OCI-LY3 (cell line): Measurements from ENCODE around the gene TMEM253.

Experiments used
- H2AFZ ChIP-seq: fragments of 200-600, 300-600 bp; shearing (Covaris generic); 2 replicates; pipeline ENCODE4 v1.6.0; 2014; ENCODE audit warnings: antibody characterized with exemption, low read depth, low read length
- H3K27ac ChIP-seq: fragments of 200-600, 300-600 bp; sonication (generic); 2 replicates; pipeline ENCODE4 v1.5.1; 2014; ENCODE audit warnings: mild to moderate bottlenecking, low read length, moderate library complexity, mixed read lengths
- H3K27me3 ChIP-seq: fragments of 200-600, 300-600 bp; sonication (generic); 2 replicates; pipeline ENCODE4 v1.6.1; 2014; ENCODE audit warnings: low read depth, low read length, mixed read lengths
- H3K36me3 ChIP-seq: fragments of 200-600, 300-600 bp; sonication (generic); replicated peaks from 2 replicates; pipeline ENCODE3; 2014; ENCODE audit warnings: low read depth, low read length, mixed read lengths
- H3K4me1 ChIP-seq: fragments of 300-600, 200-600 bp; sonication (generic); 2 replicates; pipeline ENCODE4 v1.6.1; 2014; ENCODE audit warnings: low read length, mixed read lengths
- H3K4me2 ChIP-seq: fragments of 200-600, 300-600 bp; sonication (generic); 2 replicates; pipeline ENCODE4 v1.6.1; 2014; ENCODE audit warnings: low read length, mixed read lengths
- H3K4me3 ChIP-seq: fragments of 300-600, 200-600 bp; sonication (generic); 2 replicates; pipeline ENCODE4 v1.5.1; 2014; ENCODE audit warnings: antibody characterized with exemption, mild to moderate bottlenecking, low read length, moderate library complexity
- H3K79me2 ChIP-seq: fragments of 300-600, 200-600 bp; shearing (Covaris generic); 2 replicates; pipeline ENCODE4 v1.6.1; 2014; ENCODE audit warnings: mild to moderate bottlenecking, low read length, mixed read lengths
- H3K9ac ChIP-seq: fragments of 300-600, 200-600 bp; shearing (Covaris generic); 2 replicates; pipeline ENCODE4 v1.6.0; 2014; ENCODE audit warnings: mild to moderate bottlenecking, low read length, moderate library complexity
- H3K9me3 ChIP-seq: fragments of 200-600, 300-600 bp; shearing (Covaris generic); 2 replicates; pipeline ENCODE4 v1.6.1; 2014; ENCODE audit warnings: low read length, mixed read lengths; ENCODE audit not compliant: insufficient read depth
- H4K20me1 ChIP-seq: fragments of 200-600, 300-600 bp; sonication (generic); 2 replicates; pipeline ENCODE4 v1.6.1; 2016; ENCODE audit warnings: low read length, mixed read lengths; ENCODE audit not compliant: insufficient read depth
- CTCF ChIP-seq: fragments of 200-600, 300-600 bp; sonication (generic); IDR thresholded peaks from 2 replicates; pipeline ENCODE4 v1.5.1; 2014; ENCODE audit warnings: antibody characterized with exemption, low read length, low read depth
- EZH2phosphoT487 ChIP-seq: fragments of 200-600 bp; shearing (Covaris generic); IDR thresholded peaks from 2 replicates; pipeline ENCODE4 v1.6.1; 2018; ENCODE audit warnings: antibody characterized with exemption, mixed run types, low read depth

Gene TMEM253

GRCh38 chr14:21118933-21119332 lies 18.1 kb downstream of the TMEM253 start:
- TF ChIP-seq CTCF, result no peak
- no peak for TF ChIP-seq EZH2phosphoT487
- Histone ChIP-seq H3K9ac (no peak overlapping the region), H3K9me3 (no peaks in the 10 kb centered on the region), H3K27ac (no peak overlapping the region), H4K20me1 (no peaks in the 10 kb centered on the region), H2AFZ (no peak overlapping the region), H3K79me2 (no peaks in the 10 kb centered on the region), H3K4me1 (no peaks in the 10 kb centered on the region; the same call in 1 of the 2 replicates), H3K27me3 (0 out of 2 replicates have a peak, but pooled peaks cover 5% of the 10 kb centered on the region), H3K36me3 (no peaks in the 10 kb centered on the region), H3K4me3 (no peak overlapping the region), H3K4me2 (no peak overlapping the region)

- H3K4me2 ChIP-seq, result no peak overlapping the region
- H3K79me2 ChIP-seq, result no peaks in the 10 kb centered on the region
- no peak overlapping the region for H3K27ac ChIP-seq
- H3K9ac ChIP-seq, result no peak overlapping the region
- no peaks in the 10 kb centered on the region for H3K36me3 ChIP-seq
- H3K9me3 ChIP-seq, result no peaks in the 10 kb centered on the region
- no peaks in the 10 kb centered on the region; the same call in 1 of the 2 replicates for H3K4me1 ChIP-seq
- no peak for TF ChIP-seq CTCF
- no peak for TF ChIP-seq EZH2phosphoT487
- 0 out of 2 replicates have a peak, but pooled peaks cover 5% of the 10 kb centered on the region for H3K27me3 ChIP-seq
- H4K20me1 ChIP-seq, result no peaks in the 10 kb centered on the region
- no peak overlapping the region for H2AFZ ChIP-seq
- H3K4me3 ChIP-seq, result no peak overlapping the region
Observed at GRCh38 chr14:21120686-21121085, 19.8 kb downstream of the TMEM253 start.

GRCh38 chr14:21121122-21121521 lies 20.3 kb downstream of the TMEM253 start:
- Histone ChIP-seq H3K27me3 (peaks cover 9% of the 10 kb centered on the region; the same call in 1 of the 2 replicates), H2AFZ (no peak overlapping the region), H3K4me3 (no peak overlapping the region), H3K4me1 (no peaks in the 10 kb centered on the region; the same call in 1 of the 2 replicates), H3K9ac (no peak overlapping the region), H3K79me2 (no peaks in the 10 kb centered on the region), H4K20me1 (no peaks in the 10 kb centered on the region), H3K9me3 (no peaks in the 10 kb centered on the region), H3K27ac (no peak overlapping the region), H3K36me3 (no peaks in the 10 kb centered on the region), H3K4me2 (no peak overlapping the region)
- no peak for TF ChIP-seq EZH2phosphoT487
- TF ChIP-seq CTCF, result no peak

GRCh38 chr14:21123429-21123828 lies 22.6 kb downstream of the TMEM253 start:
- H3K9me3 ChIP-seq, result no peaks in the 10 kb centered on the region
- H3K4me3 ChIP-seq, result no peak overlapping the region
- H2AFZ ChIP-seq, result no peak overlapping the region
- no peaks in the 10 kb centered on the region for H3K36me3 ChIP-seq
- H3K4me2 ChIP-seq, result no peak overlapping the region
- H4K20me1 ChIP-seq, result no peaks in the 10 kb centered on the region
- H3K79me2 ChIP-seq, result no peaks in the 10 kb centered on the region
- peaks cover 18% of the 10 kb centered on the region; the same call in 1 of the 2 replicates for H3K27me3 ChIP-seq
- no peak overlapping the region for H3K9ac ChIP-seq
- TF ChIP-seq CTCF (no peak), EZH2phosphoT487 (no peak)
- H3K4me1 ChIP-seq, result no peaks in the 10 kb centered on the region; the same call in 1 of the 2 replicates
- H3K27ac ChIP-seq, result no peak overlapping the region
